HG03469 (cell line): ENCODE measurements around the gene FADS1.

Source experiments
- ATAC-seq: cut with Tn5 transposase; IDR thresholded peaks from one replicate; pipeline ENCODE4 v1.9.1; 2021; ENCODE audit warnings: mild to moderate bottlenecking, moderate library complexity, moderate number of reproducible peaks; ENCODE audit not compliant: unreplicated experiment

FADS1 gene

DNA sequence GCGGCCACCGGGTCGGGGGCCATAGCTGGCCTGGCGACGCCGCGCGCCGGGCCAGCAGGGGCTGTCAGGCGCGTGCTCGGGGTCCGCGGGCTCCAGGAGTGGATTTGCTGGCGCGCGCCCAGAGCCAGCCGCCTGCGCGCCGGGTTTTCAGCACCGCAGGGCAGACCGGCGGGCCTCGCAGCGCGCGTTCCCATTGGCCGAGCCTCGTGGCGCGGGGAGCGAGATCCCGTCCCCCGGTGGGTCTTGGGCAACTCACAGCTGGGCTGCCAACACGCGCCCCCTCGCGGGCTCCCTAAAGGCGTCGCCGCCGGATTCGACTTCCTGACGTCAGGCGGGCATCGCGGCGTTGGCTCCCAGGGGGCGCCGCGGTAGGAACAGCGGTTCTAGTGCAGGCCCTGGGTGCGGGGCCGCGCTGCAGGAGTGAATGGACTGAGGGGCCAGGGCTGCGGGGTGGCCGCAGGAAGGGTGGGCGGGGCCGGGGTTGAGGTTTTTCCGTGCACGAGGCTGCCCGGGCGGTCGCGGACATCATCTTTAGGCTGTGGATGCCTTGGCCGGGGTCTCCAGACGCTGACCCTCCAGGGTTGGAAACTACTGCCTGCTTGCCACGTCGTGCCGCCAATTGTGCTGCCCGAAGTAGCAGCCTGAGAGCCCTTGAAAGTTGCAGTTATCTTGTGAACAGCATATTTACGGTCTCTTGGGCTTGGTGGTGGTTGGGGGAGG, at the start of gene FADS1:
Gene FADS1, minus strand, starts transcription at position 268 of the 720 bp plus-strand sequence. Its CDS starts 74 bp downstream, at position 194.
- peak; percentile 44 for ATAC-seq

DNA sequence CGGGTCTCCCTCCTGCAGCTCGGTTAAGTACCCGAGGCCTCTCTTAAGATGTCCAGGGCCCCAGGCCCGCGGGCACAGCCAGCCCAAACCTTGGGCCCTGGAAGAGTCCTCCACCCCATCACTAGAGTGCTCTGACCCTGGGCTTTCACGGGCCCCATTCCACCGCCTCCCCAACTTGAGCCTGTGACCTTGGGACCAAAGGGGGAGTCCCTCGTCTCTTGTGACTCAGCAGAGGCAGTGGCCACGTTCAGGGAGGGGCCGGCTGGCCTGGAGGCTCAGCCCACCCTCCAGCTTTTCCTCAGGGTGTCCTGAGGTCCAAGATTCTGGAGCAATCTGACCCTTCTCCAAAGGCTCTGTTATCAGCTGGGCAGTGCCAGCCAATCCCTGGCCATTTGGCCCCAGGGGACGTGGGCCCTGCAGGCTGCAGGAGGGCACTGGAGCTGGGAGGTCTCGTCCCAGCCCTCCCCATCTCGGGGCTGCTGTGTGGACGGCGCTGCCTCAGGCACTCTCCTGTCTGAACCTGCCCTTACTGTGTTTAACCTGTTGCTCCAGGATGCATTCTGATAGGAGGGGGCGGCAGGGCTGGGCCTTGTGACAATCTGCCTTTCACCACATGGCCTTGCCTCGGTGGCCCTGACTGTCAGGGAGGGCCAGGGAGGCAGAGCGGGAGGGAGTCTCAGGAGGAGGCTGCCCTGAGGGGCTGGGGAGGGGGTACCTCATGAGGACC, 49.6 kb upstream of the FADS1 start:
- no peak for ATAC-seq

GRCh38 chr11:61864814-61865775, 48.3 kb upstream of the FADS1 start:
- no peak for ATAC-seq

DNA sequence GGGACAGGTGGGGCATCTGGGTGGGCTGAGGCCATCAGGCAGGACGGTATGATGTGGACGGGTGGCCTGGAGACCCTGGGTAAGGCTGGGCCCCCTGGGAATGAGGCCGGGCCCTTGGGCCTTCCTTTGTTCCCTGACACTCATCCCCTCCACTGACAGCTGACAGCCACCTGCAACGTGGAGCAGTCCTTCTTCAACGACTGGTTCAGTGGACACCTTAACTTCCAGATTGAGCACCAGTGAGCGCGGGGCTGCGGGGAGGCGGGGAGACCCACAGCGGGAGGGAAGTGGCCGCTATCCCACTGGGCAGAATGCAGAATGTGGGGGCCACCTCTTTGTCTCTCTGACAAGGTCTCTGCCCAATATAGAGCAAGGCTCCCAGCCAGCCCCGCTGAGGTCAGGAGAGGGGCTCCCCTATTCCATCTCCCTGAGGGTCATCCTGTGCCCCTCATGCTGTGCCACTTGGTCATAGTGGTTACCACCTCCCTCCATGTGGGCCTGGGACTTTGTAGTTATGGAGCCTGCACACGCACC, 46.8 kb upstream of the FADS1 start:
- ATAC-seq: no peak

DNA sequence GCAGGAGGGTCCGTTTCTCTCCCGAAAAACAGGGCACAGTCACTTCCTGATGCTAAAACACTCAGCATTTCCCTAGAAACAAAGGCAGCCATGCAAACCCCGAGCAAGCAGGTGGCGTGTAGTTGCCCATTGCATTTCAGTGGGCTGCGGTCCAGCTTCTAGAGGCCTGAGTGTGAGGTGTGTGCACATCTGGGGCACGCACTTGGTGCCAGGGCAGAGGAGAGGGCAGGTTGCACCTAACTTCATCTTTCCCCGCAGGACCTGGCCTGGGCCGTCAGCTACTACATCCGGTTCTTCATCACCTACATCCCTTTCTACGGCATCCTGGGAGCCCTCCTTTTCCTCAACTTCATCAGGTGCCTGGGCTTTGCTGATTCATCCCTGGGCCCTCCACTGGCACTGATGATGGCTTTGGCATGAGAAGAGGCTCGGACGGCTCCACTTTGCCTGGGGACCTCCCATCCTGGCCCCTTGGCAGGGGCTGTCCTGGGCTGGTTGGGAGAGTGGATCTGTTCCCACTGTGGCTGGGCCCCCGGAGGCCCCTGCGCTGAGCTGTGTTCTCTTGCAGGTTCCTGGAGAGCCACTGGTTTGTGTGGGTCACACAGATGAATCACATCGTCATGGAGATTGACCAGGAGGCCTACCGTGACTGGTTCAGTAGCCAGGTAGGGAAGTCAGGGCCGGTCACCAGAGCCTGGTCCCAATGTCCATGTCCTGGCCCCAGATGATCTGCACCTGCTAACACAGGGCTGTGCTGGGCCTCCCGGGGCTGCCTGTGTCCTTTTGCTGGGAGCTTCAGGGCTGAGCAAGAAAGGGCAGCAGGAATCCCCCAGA, 46.1 kb upstream of the FADS1 start:
- no peak for ATAC-seq

DNA sequence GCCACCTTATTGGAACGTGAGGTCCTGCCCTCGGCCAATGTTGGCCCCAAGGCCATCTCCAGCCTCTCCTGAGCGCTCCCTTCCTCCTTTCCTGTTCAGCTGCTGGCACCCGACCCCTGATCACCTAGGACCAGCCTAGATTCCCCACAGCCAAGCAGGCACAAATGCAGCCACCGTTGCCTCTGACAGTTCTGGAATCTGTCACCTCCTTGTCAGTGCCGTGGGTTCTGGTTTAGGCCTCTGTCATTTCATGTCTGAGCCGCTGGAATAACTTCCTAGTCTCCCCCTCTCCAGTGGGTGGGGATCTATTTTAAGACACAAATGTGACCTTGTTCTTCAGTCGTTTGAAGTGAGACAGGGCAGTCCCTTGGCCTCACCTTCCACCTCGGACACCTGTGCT, 44.8 kb upstream of the FADS1 start:
- no peak for ATAC-seq

DNA sequence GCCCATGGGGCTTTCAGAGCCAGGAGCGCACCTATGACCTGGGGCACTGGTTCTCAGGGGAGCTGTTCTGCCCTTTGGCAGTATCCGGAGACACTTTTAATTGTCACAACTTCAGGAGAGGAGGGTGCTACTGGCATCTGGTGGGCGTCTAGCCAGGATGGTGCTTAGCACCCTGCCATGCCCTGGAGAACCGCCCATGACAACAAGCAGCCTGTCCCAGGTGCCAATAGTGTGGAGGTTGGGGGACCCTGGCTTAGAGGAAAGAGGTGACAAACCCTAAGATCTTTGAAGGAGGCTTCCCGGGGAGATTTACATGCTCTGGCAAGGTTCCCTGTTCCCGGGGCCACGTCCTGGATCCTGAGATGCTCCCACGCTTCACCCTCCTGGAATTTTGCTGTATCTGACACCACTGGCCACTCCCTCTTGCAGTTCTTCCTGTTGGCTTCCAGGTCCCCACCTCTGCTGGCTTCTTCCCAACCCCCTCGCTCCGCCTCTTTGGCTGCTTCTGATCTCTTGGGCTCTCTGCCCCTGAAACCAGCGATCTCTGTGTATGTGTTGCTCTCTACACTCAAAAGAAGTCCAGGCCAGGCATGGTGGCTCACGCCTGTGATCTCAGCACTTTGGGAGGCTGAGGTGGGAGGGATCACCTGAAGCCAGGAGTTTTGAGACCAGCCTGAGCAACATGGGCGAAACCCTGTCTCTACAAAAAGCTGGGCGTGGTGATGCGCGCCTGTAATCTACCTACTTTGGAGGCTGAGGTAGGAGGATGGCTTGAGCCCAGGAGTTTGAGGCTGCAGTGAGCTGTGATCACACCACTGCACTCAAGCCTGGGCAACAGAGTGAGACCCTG, 43.5 kb upstream of the FADS1 start:
- no peak for ATAC-seq

DNA sequence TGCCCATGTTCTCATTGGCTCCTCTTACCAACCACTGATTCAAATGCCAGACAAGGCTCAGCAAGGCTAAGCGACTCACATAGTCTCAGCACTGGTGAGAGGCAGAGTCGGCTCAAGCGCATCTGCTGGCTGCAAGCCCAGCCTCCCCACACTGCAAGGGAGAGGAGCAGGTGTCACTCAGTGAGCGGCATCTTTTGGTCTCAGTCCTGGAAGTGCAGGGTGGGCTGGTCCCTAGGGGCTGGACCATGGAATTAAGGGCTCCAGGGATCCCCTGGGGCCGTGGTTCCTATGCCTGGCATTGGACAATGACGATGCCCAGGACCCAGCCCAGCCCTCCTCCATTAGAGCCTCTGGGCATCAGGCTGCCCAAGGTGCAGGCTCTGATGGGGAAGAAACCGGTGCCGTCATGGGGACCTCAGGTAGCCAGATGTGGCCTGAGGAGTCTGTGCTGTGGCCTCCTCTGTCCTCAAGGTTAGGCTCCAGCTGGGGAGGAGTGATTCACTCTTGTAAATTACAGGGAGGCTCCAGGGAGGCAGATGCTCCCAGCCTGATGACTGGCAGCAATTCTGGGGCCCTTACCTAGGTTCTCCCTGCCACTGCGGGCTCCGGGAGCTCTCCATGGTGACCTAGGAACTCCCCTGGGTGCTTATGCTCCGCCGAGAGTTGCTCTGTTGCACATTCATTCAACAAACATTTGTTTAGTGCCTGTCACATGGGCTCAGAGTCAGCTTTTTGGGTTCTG, 39.3 kb upstream of the FADS1 start:
- ATAC-seq: no peak

DNA sequence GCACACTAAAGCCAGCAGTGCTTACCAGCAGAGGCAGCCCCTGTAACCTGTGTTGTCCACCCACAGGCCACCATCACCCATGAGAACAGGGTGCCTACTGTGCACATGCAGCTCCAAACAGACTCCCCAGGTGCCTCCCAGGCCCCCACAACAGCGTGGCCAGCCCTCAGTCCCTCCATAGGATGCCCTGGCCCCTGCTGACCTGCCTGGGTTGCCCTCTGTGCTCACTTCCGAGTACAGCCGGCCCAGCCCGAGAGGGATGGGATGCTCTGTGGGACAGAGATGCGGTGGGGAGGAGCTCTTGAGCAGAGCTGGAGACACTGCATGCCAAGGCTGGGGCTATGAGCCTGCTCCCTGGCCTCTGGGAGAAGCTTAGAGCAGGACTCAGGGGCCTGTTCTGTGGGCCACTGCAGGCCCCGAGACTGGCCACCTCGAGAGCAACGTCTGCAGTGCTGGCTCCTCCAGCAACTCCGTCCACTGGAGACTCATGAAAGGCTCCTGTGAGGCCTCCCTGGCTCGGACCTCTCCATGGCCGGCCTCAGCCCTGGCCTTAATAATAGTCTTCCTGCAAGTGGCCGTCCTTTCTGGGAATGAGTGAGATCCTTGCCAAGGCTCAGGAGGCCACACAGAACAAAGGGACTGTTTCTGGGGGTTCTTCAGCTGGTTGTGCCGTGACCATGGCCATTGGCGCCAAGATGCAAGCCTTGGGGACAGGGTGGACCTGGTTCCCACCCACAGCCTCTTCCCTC, 38.3 kb upstream of the FADS1 start:
- ATAC-seq: no peak

DNA sequence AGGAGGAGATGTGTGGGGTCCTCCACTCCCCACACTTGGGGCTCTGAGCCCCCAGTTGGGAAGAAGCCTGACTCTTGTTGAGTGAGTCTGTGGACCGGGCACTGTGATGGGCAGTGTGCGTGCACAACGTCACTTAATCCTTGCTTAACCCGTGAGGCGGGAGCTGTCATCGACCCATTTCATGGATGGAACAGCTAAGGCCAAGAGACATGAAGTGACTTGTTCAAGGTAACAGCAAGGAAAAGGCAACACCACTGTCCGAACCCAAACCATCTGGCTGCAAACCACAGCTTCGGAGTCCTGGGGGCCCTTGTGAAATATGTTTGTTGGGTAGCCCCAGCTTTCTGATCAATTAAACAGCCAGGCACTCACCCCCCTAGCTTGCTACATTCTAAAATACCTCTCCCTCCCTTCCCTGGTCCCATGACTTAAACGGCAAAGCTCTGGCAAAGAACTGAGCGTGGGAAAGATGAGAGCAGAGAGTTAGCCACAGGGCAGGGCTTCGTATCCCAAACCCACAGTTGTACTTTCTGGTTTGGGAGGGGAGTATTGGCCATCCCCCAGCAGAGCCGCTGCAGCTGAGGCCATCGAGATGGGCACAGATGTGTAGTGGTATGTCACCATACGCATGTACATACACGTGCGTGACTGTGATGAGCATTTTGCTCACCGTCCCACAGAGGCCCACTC, 37.5 kb upstream of the FADS1 start:
- no peak for ATAC-seq

GRCh38 chr11:61853698-61854169, 36.9 kb upstream of the FADS1 start:
- ATAC-seq: no peak

DNA sequence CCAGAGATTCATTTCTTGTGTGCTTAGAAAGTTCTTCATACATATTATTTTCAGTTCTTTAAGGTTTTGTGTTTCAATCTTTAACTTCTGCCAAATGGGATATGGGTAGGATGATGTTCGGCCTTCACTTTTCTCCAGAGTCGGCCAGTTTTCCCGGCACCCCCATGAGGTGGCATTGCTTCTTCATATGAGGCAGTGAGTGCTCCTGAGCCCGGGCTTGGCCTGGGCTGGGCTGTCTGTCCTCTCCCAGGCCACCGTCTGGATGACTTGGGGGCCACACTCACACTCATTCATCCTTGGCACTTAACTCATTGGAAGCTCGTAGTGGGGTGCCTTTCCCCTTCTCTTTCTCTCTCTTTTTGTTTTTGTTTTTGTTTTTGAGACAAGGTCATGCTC, 35.1 kb upstream of the FADS1 start:
- no peak for ATAC-seq

DNA sequence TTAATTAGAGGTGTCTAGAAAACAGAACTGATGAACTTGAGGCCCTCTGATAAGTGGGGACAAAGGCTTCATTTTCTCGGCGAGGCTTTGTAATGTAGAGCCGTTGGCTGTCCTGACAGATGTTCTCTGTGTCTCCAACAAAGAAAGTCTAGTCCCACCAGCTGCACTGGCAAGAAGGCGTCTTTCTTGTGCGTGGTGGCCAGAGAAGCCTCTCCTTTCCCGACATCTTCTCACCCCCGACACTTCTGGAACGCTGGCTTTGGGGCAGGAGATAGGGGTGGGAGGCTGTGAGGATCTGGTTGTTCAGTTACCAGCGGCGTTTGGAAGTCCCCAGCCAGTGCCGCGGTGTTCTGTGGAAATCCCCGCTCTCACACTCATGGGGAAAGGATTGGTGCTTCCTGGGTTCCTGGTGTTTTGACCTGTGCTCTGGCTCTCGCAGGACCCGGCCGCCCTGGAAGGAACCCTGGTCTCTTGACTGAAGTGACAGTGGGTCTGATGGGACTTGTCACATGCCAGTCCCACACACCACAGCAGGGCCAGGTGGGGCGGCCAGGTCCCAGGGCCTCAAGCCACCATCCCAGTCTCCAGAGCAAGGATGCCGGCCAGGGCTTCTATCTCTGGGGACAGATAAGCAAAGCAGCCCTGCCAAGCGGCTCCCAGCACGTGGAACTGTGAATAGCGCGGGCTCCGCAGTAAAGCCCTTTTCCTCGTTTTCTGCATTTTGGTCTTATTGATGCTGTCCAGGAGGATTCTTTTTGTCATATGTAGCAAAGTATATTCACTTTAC, 34.5 kb upstream of the FADS1 start:
- ATAC-seq: no peak

DNA sequence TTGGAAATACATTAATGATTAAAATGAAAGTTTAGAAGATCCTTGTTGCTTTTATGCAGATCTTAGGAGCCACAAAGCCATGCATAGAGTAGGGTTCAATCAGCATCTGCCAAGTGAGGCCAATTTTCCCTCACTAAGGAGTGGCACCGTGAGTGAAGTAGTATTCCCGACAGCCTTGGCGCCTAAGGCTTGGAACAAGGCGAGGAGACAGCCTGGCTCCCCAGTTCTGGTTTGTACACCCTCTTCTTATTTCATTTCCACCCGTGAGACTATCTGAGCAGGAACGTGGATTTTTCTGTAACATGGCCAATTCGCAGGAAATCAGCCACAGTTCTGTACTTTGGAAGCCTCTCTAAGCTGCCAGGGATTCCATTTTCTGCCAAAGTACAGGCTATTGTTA, 33.9 kb upstream of the FADS1 start:
- no peak for ATAC-seq

GRCh38 chr11:61848631-61849030, 31.8 kb upstream of the FADS1 start:
- ATAC-seq: no peak

GRCh38 chr11:61847914-61848581, 31.2 kb upstream of the FADS1 start:
- no peak for ATAC-seq
